SK-N-SH treated with all-trans-retinoic acid at 6 μM for 48 hours (cell line): ENCODE results near the gene LENG1.

Source experiments
- ATAC-seq: fragments of 200-7000 bp; cut with Tn5 transposase; 3 replicates; pipeline ENCODE4 v1.9.1; 2020; ENCODE audit warnings: mild to moderate bottlenecking, moderate library complexity
- ARNTL ChIP-seq: fragments of 450-650 bp; formaldehyde crosslinking; IDR thresholded peaks from 2 replicates; pipeline ENCODE4 v1.5.0; 2020; ENCODE audit warnings: low read depth, mild to moderate bottlenecking, moderate library complexity, borderline replicate concordance
- BACH2 ChIP-seq: fragments of 250-450 bp; sonication (Bioruptor Pico); IDR thresholded peaks from 2 replicates; pipeline ENCODE4 v1.9.0; 2021; ENCODE audit warnings: mild to moderate bottlenecking, borderline replicate concordance
- CSDC2 ChIP-seq: fragments of 250-450 bp; sonication (Bioruptor Pico); IDR thresholded peaks from 2 replicates; pipeline ENCODE4 v1.5.0; 2020; ENCODE audit warnings: mild to moderate bottlenecking, moderate library complexity
- ESRRG ChIP-seq: fragments of 250-450 bp; sonication (Bioruptor Pico); IDR thresholded peaks from 2 replicates; pipeline ENCODE4 v1.6.1; 2021; ENCODE audit warnings: mild to moderate bottlenecking
- GLIS3 ChIP-seq: fragments of 250-450 bp; sonication (Bioruptor Pico); IDR thresholded peaks from 2 replicates; pipeline ENCODE4 v1.5.0; 2020; ENCODE audit warnings: mild to moderate bottlenecking, moderate library complexity
- ISL1 ChIP-seq: fragments of 250-450 bp; sonication (Bioruptor Pico); IDR thresholded peaks from 2 replicates; pipeline ENCODE4 v2.1.2; 2022; ENCODE audit warnings: mild to moderate bottlenecking, moderate library complexity
- OSR1 ChIP-seq: fragments of 250-450 bp; sonication (Bioruptor Pico); IDR thresholded peaks from 2 replicates; pipeline ENCODE4 v1.8.0; 2022; ENCODE audit warnings: moderate library complexity, mild to moderate bottlenecking, inconsistent platforms
- PPARA ChIP-seq: fragments of 250-450 bp; sonication (Bioruptor Pico); IDR thresholded peaks from 2 replicates; pipeline ENCODE4 v1.5.0; 2020; ENCODE audit warnings: mild to moderate bottlenecking, borderline replicate concordance
- RARB ChIP-seq: fragments of 250-450 bp; sonication (Bioruptor Pico); IDR thresholded peaks from 2 replicates; pipeline ENCODE4 v1.8.0; 2021; ENCODE audit warnings: mild to moderate bottlenecking, moderate library complexity
- SNAI2 ChIP-seq: fragments of 250-450 bp; sonication (Bioruptor Pico); IDR thresholded peaks from 2 replicates; pipeline ENCODE4 v1.5.0; 2020; ENCODE audit warnings: mild to moderate bottlenecking, moderate library complexity
- TCF4 ChIP-seq: fragments of 250-450 bp; sonication (Bioruptor Pico); IDR thresholded peaks from 2 replicates; pipeline ENCODE4 v1.8.0; 2021; ENCODE audit warnings: mild to moderate bottlenecking, moderate library complexity, borderline replicate concordance
- TOX ChIP-seq: fragments of 250-450 bp; sonication (Bioruptor Pico); IDR thresholded peaks from 2 replicates; pipeline ENCODE4 v1.8.0; 2021; ENCODE audit warnings: mild to moderate bottlenecking, moderate library complexity, borderline replicate concordance
- ZC3H10 ChIP-seq: fragments of 250-450 bp; sonication (Bioruptor Pico); IDR thresholded peaks from 2 replicates; pipeline ENCODE4 v1.5.1; 2021; ENCODE audit warnings: mild to moderate bottlenecking, moderate library complexity
- ZFP3 ChIP-seq: fragments of 250-450 bp; sonication (Bioruptor Pico); IDR thresholded peaks from 2 replicates; pipeline ENCODE4 v1.5.0; 2020; ENCODE audit warnings: mild to moderate bottlenecking, moderate library complexity
- ZFP30 ChIP-seq: fragments of 450-650 bp; formaldehyde crosslinking; IDR thresholded peaks from 2 replicates; pipeline ENCODE4 v1.5.0; 2022; ENCODE audit warnings: mild to moderate bottlenecking, moderate library complexity
- ZNF565 ChIP-seq: fragments of 450-650 bp; formaldehyde crosslinking; conservative IDR thresholded peaks from 2 replicates; pipeline ENCODE4 v1.5.0; 2020; ENCODE audit warnings: low read depth, mild to moderate bottlenecking, moderate library complexity
- ZNF8 ChIP-seq: fragments of 450-650 bp; formaldehyde crosslinking; IDR thresholded peaks from 2 replicates; pipeline ENCODE4 v1.5.0; 2020; ENCODE audit warnings: mild to moderate bottlenecking, moderate library complexity
- TF ChIP-seq, protein P1 (sequence below): fragments of 250-450 bp; sonication (Bioruptor Pico); IDR thresholded peaks from 2 replicates; pipeline ENCODE4 v1.8.0; 2020; ENCODE audit warnings: mild to moderate bottlenecking, moderate library complexity, borderline replicate concordance
- TF ChIP-seq, protein P2 (sequence below): fragments of 250-450 bp; sonication (Bioruptor Pico); IDR thresholded peaks from 2 replicates; pipeline ENCODE4 v1.8.0; 2021; ENCODE audit warnings: low read depth, mild to moderate bottlenecking, moderate library complexity, borderline replicate concordance
- TF ChIP-seq, protein P3 (sequence below): fragments of 250-450 bp; sonication (Bioruptor Pico); IDR thresholded peaks from 2 replicates; pipeline ENCODE4 v1.5.1; 2021; ENCODE audit warnings: mild to moderate bottlenecking, moderate library complexity
- TF ChIP-seq, protein P4 (sequence below): fragments of 250-450 bp; sonication (Bioruptor Pico); IDR thresholded peaks from 2 replicates; pipeline ENCODE4 v1.5.0; 2020; ENCODE audit warnings: mild to moderate bottlenecking, moderate library complexity

Gene LENG1

DNA sequence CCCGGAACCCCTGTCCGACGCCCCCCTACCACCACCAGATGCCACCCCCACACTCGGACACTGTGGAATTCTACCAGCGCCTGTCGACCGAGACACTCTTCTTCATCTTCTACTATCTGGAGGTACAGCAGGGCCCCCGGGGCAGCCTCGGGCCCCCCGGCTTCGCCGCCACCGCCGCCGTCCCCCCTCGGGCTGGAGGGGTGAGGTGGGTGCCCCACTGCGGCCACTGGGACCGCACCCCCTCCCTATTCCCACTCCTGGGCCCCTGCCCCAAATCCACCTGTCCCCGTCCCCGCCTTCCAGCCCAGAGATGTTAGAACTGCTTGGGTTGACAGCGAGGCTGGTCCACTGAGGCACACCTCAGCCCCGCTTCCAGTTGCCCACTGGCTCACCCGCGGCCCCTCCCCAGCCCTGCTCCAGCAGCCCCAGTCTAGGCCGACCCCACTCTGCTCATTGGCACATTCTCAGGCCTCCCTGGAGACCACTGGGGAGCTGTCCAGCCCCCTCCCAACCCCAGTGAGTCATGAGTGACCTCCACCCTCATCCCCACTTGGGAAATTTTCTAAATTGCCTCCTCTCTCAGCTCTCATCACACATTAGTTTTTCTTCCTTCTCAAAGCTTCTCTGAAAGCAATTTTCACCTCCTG is 6.5 kb downstream of the LENG1 start:
- no peak for ATAC-seq
- TF ChIP-seq TOX: no peak
- no peak for TF ChIP-seq ZFP3 (CRISPR knock-in tag)
- no peak for TF ChIP-seq ZC3H10 (CRISPR knock-in tag)
- no peak for TF ChIP-seq ZFP30
- no peak for TF ChIP-seq OSR1
- TF ChIP-seq BACH2 (CRISPR knock-in tag): no peak

DNA sequence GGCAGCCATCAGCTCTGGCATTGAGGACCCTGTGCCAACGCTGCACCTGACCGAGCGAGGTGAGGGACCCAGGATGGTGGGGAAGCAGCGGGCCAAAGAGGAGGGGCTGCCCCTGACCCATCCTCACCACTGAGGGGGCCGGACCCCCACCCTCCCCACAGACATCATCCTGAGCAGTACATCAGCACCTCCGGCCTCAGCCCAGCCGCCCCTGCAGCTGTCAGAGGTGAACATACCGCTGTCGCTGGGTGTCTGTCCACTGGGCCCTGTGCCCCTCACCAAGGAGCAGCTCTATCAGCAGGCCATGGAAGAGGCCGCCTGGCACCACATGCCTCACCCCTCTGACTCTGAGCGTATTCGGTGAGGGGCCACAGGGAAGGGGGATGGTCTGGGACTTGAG is 7.3 kb downstream of the LENG1 start:
- TF ChIP-seq ZNF565 (CRISPR knock-in tag) (no peak), ZC3H10 (CRISPR knock-in tag) (no peak), ZFP30 (no peak), ZFP3 (CRISPR knock-in tag) (no peak), ZNF8 (CRISPR knock-in tag) (no peak), GLIS3 (no peak), RARB (CRISPR knock-in tag) (no peak), TCF4 (CRISPR knock-in tag) (no peak), ISL1 (CRISPR knock-in tag) (no peak), SNAI2 (no peak), ARNTL (CRISPR knock-in tag) (no peak)
- TF ChIP-seq, protein P1, sequence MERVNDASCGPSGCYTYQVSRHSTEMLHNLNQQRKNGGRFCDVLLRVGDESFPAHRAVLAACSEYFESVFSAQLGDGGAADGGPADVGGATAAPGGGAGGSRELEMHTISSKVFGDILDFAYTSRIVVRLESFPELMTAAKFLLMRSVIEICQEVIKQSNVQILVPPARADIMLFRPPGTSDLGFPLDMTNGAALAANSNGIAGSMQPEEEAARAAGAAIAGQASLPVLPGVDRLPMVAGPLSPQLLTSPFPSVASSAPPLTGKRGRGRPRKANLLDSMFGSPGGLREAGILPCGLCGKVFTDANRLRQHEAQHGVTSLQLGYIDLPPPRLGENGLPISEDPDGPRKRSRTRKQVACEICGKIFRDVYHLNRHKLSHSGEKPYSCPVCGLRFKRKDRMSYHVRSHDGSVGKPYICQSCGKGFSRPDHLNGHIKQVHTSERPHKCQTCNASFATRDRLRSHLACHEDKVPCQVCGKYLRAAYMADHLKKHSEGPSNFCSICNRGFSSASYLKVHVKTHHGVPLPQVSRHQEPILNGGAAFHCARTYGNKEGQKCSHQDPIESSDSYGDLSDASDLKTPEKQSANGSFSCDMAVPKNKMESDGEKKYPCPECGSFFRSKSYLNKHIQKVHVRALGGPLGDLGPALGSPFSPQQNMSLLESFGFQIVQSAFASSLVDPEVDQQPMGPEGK (CRISPR knock-in tag): no peak
- TF ChIP-seq, protein P2, sequence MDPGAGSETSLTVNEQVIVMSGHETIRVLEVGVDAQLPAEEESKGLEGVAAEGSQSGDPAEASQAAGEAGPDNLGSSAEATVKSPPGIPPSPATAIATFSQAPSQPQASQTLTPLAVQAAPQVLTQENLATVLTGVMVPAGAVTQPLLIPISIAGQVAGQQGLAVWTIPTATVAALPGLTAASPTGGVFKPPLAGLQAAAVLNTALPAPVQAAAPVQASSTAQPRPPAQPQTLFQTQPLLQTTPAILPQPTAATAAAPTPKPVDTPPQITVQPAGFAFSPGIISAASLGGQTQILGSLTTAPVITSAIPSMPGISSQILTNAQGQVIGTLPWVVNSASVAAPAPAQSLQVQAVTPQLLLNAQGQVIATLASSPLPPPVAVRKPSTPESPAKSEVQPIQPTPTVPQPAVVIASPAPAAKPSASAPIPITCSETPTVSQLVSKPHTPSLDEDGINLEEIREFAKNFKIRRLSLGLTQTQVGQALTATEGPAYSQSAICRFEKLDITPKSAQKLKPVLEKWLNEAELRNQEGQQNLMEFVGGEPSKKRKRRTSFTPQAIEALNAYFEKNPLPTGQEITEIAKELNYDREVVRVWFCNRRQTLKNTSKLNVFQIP (CRISPR knock-in tag): no peak
- TF ChIP-seq, protein P3, sequence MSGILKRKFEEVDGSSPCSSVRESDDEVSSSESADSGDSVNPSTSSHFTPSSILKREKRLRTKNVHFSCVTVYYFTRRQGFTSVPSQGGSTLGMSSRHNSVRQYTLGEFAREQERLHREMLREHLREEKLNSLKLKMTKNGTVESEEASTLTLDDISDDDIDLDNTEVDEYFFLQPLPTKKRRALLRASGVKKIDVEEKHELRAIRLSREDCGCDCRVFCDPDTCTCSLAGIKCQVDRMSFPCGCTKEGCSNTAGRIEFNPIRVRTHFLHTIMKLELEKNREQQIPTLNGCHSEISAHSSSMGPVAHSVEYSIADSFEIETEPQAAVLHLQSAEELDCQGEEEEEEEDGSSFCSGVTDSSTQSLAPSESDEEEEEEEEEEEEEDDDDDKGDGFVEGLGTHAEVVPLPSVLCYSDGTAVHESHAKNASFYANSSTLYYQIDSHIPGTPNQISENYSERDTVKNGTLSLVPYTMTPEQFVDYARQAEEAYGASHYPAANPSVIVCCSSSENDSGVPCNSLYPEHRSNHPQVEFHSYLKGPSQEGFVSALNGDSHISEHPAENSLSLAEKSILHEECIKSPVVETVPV (CRISPR knock-in tag): no peak
- TF ChIP-seq, protein P4, sequence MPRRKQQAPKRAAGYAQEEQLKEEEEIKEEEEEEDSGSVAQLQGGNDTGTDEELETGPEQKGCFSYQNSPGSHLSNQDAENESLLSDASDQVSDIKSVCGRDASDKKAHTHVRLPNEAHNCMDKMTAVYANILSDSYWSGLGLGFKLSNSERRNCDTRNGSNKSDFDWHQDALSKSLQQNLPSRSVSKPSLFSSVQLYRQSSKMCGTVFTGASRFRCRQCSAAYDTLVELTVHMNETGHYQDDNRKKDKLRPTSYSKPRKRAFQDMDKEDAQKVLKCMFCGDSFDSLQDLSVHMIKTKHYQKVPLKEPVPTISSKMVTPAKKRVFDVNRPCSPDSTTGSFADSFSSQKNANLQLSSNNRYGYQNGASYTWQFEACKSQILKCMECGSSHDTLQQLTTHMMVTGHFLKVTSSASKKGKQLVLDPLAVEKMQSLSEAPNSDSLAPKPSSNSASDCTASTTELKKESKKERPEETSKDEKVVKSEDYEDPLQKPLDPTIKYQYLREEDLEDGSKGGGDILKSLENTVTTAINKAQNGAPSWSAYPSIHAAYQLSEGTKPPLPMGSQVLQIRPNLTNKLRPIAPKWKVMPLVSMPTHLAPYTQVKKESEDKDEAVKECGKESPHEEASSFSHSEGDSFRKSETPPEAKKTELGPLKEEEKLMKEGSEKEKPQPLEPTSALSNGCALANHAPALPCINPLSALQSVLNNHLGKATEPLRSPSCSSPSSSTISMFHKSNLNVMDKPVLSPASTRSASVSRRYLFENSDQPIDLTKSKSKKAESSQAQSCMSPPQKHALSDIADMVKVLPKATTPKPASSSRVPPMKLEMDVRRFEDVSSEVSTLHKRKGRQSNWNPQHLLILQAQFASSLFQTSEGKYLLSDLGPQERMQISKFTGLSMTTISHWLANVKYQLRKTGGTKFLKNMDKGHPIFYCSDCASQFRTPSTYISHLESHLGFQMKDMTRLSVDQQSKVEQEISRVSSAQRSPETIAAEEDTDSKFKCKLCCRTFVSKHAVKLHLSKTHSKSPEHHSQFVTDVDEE (CRISPR knock-in tag): no peak
- ATAC-seq: no peak; the same call in 1 of the 3 replicates

DNA sequence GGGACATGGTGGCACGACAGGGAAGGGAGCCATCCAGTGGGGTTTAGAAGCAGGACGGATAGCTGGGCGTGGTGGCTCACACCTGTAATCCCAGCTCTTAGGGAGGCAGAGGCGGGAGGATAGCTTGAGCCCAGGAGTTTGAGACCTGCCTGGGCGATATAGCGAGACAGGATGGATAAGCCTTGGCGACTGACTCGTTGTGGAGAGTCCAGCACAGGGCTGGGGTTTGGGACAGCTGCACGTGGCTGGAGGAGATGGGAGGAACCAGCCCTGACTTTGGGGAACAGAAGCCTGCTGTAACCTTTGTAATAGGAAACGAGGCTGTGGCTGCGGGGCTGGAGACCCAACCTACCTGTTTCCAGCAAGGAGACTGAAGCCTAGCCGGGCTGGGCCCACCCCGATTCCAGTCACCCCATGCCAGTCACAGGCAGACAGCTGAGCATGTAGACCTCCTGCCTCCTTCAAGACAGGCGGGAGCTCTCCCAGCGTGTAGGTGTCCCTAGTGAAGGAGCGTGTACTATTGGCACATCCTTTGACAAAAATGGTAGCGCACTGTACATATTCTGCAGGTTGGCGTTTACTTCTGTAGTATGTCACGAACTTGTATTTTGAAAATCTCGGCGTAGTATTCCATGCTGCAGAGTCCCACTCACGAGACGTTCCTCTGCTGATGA is 8.0 kb downstream of the LENG1 start:
- TF ChIP-seq ZC3H10 (CRISPR knock-in tag): no peak
- TF ChIP-seq TOX: no peak
- TF ChIP-seq TCF4 (CRISPR knock-in tag): no peak
- no peak for TF ChIP-seq ISL1 (CRISPR knock-in tag)
- TF ChIP-seq OSR1: no peak
- TF ChIP-seq, protein P2 (CRISPR knock-in tag): no peak
- TF ChIP-seq, protein P4 (CRISPR knock-in tag): no peak
- no peak for TF ChIP-seq ZFP30
- no peak for TF ChIP-seq ESRRG (CRISPR knock-in tag)
- TF ChIP-seq CSDC2 (CRISPR knock-in tag): no peak
- TF ChIP-seq PPARA (CRISPR knock-in tag): no peak
- no peak for ATAC-seq
